ENCODE results near the gene RGS2. TPM values are rescaled to one million over a fixed set of nuclear protein-coding genes. Genes with fewer than 3 reads are reported as not detected.

Gene RGS2
- polyA plus RNA-seq, 1 of the 3 experiments (the other 2 are of a cell fraction): 47.1 TPM

DNA sequence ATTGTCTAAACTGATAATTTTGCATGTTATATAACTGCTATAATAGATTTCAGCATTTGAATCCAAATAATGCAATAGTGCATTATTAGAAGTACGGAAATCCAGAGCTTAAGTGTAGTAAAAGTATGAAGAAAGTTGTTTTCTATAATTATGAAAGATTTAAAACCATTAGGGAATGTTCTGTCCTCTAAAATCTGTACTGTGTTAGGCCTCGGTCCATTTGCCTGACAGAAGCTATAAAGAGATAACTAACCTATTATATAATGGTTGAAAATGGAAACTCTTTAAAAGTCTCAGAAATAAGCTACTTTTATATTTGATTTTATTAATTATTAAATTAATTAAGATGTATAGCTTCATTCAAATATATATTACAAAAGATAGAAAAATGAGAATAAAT is 16.2 kb upstream of the RGS2 start:
- CTCF ChIA-PET: interaction anchor here (1.4 to 1.7 kb wide), 2 partner anchors 11 to 182 kb away, joined by 3 to 4 read pairs; no protein-coding TSS in a partner anchor
- peaks cover 8% of the 10 kb centered on the region for H3F3A ChIP-seq (replicated peaks; ENCODE audit: insufficient read depth)
- no peak overlapping the region for H3K27ac ChIP-seq (ENCODE audit: low read depth in 2 of 2, low read length in 1 of 2)
- no peaks in the 10 kb centered on the region for H4K20me1 ChIP-seq (ENCODE audit: insufficient read depth)
- POLR2A ChIA-PET: no interaction called here
- no peak overlapping the region for H3K4me2 ChIP-seq
- no peak overlapping the region for H3K4me3 ChIP-seq (ENCODE audit: low read depth in 2 of 2, low read length in 1 of 2)
- peaks cover 0 to 13% of the 10 kb centered on the region in 2 experiments; a peak in 2 of 4 replicates for H3K4me1 ChIP-seq (ENCODE audit: control insufficient read depth in 1 of 2, insufficient read depth in 2 of 2, low read depth in 1 of 2, low read length in 1 of 2)
- no peak for DNase-seq
- no peaks in the 10 kb centered on the region for H3K36me3 ChIP-seq (replicated peaks in 1 of 2; ENCODE audit: control insufficient read depth in 1 of 2, insufficient read depth in 2 of 2, low read length in 1 of 2)
- no peak overlapping the region for H2AFZ ChIP-seq (ENCODE audit: low read depth)
- H3K79me2 ChIP-seq (ENCODE audit: insufficient read depth): no peaks in the 10 kb centered on the region
- H3K9ac ChIP-seq: no peak overlapping the region
- TF ChIP-seq, protein P1, sequence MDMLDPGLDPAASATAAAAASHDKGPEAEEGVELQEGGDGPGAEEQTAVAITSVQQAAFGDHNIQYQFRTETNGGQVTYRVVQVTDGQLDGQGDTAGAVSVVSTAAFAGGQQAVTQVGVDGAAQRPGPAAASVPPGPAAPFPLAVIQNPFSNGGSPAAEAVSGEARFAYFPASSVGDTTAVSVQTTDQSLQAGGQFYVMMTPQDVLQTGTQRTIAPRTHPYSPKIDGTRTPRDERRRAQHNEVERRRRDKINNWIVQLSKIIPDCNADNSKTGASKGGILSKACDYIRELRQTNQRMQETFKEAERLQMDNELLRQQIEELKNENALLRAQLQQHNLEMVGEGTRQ (IDR thresholded peaks at IDR 0.05; ENCODE audit: borderline replicate concordance, low read depth, low read length): no peak
- TF ChIP-seq, protein P2, sequence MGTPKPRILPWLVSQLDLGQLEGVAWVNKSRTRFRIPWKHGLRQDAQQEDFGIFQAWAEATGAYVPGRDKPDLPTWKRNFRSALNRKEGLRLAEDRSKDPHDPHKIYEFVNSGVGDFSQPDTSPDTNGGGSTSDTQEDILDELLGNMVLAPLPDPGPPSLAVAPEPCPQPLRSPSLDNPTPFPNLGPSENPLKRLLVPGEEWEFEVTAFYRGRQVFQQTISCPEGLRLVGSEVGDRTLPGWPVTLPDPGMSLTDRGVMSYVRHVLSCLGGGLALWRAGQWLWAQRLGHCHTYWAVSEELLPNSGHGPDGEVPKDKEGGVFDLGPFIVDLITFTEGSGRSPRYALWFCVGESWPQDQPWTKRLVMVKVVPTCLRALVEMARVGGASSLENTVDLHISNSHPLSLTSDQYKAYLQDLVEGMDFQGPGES (IDR thresholded peaks at IDR 0.05; ENCODE audit: low read depth, low read length): no peak
- TF ChIP-seq MEF2A (IDR thresholded peaks at IDR 0.05; ENCODE audit: borderline replicate concordance, low read depth): no peak
- TF ChIP-seq, protein P3, sequence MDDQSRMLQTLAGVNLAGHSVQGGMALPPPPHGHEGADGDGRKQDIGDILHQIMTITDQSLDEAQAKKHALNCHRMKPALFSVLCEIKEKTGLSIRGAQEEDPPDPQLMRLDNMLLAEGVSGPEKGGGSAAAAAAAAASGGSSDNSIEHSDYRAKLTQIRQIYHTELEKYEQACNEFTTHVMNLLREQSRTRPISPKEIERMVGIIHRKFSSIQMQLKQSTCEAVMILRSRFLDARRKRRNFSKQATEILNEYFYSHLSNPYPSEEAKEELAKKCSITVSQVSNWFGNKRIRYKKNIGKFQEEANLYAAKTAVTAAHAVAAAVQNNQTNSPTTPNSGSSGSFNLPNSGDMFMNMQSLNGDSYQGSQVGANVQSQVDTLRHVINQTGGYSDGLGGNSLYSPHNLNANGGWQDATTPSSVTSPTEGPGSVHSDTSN (IDR thresholded peaks at IDR 0.05): no peak
- no peak for TF ChIP-seq RFX5 (IDR thresholded peaks at IDR 0.05; ENCODE audit: low read length)
- TF ChIP-seq, protein P4, sequence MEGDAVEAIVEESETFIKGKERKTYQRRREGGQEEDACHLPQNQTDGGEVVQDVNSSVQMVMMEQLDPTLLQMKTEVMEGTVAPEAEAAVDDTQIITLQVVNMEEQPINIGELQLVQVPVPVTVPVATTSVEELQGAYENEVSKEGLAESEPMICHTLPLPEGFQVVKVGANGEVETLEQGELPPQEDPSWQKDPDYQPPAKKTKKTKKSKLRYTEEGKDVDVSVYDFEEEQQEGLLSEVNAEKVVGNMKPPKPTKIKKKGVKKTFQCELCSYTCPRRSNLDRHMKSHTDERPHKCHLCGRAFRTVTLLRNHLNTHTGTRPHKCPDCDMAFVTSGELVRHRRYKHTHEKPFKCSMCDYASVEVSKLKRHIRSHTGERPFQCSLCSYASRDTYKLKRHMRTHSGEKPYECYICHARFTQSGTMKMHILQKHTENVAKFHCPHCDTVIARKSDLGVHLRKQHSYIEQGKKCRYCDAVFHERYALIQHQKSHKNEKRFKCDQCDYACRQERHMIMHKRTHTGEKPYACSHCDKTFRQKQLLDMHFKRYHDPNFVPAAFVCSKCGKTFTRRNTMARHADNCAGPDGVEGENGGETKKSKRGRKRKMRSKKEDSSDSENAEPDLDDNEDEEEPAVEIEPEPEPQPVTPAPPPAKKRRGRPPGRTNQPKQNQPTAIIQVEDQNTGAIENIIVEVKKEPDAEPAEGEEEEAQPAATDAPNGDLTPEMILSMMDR (IDR thresholded peaks at IDR 0.05): no peak
- H3K9me2 ChIP-seq: no peaks in the 10 kb centered on the region
- H3K9me3 ChIP-seq: no peaks in the 10 kb centered on the region
- no peaks in the 10 kb centered on the region for H3K27me3 ChIP-seq (ENCODE audit: insufficient read depth)
- 93% methylated on average over 2 of the region's 2 CpGs for WGBS (ENCODE audit: low lambda C conversion rate)

DNA sequence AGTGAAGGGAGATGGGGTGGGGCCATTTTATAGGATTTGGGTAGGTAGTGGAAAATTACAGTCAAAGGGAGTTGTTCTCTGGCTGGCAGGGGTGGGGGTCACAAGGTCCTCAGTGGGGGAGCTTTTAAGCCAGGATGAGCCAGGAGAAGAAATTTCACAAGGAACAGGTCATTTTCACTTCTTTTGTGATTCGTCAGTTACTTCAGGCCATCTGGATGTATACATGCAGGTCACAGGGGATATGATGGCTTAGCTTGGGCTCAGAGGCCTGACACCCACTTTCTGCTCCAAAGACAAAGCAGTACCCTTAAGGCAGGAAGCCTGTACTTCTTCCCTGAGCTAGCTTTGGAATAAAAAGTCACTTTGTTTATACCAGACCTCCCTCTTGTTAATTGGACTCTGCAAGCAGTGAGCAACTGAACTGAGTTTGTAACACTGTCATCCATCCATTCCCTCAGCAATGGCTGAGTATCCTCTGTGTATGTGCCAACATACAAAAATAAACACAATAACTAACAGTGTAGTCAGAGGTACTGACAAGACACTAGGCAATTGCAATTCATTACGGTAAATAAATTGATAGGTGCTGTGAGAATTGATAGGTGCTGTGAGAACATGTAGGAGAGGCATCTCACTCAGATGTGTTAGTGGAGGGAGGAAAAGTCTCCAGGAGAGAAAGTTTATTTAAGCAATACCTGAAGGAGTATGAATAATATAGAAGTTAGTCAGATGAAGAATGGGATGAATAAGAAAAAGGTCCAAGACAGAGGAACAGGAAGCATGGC is 14.7 kb upstream of the RGS2 start:
- WGBS (ENCODE audit: low lambda C conversion rate): 92% methylated on average over 2 of the region's 2 CpGs
- CTCF ChIA-PET: interaction anchor here (0.8 to 1.4 kb wide), 2 partner anchors 12 to 184 kb away, joined by 3 to 4 read pairs; no protein-coding TSS in a partner anchor
- Histone ChIP-seq H3K4me1 (ENCODE audit: control insufficient read depth in 1 of 2, insufficient read depth in 2 of 2, low read depth in 1 of 2, low read length in 1 of 2) (peaks cover 0 to 8% of the 10 kb centered on the region in 2 experiments; a peak in 1 of 4 replicates), H3K36me3 (replicated peaks in 1 of 2; ENCODE audit: control insufficient read depth in 1 of 2, insufficient read depth in 2 of 2, low read length in 1 of 2) (no peaks in the 10 kb centered on the region), H2AFZ (ENCODE audit: low read depth) (no peak overlapping the region), H3K4me2 (no peak overlapping the region), H3K27me3 (ENCODE audit: insufficient read depth) (no peaks in the 10 kb centered on the region), H3K9me3 (no peaks in the 10 kb centered on the region), H3F3A (replicated peaks; ENCODE audit: insufficient read depth) (peaks cover 4% of the 10 kb centered on the region), H3K79me2 (ENCODE audit: insufficient read depth) (no peaks in the 10 kb centered on the region), H3K9me2 (no peaks in the 10 kb centered on the region), H3K27ac (ENCODE audit: low read depth in 2 of 2, low read length in 1 of 2) (no peak overlapping the region), H3K4me3 (ENCODE audit: low read depth in 2 of 2, low read length in 1 of 2) (no peak overlapping the region), H4K20me1 (ENCODE audit: insufficient read depth) (no peaks in the 10 kb centered on the region), H3K9ac (no peak overlapping the region)
- no peak for DNase-seq
- TF ChIP-seq, protein P5, sequence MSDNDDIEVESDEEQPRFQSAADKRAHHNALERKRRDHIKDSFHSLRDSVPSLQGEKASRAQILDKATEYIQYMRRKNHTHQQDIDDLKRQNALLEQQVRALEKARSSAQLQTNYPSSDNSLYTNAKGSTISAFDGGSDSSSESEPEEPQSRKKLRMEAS (IDR thresholded peaks at IDR 0.05; ENCODE audit: low read depth): no peak
- TF ChIP-seq TAF1 (IDR thresholded peaks at IDR 0.05; ENCODE audit: borderline replicate concordance, low read depth, low read length) (no peak), FOXJ3 (CRISPR knock-in tag; IDR thresholded peaks at IDR 0.05) (no peak), EP300 (IDR thresholded peaks at IDR 0.05; ENCODE audit: borderline replicate concordance in 1 of 2, low read depth in 1 of 2, low read length in 1 of 2) (no peak), CHD2 (IDR thresholded peaks at IDR 0.05; ENCODE audit: low read length, partially characterized antibody) (no peak), RAD21 (IDR thresholded peaks at IDR 0.05; ENCODE audit: low read length) (no peak), YY1 (IDR thresholded peaks at IDR 0.05; ENCODE audit: low read depth) (no peak), FOSL2 (IDR thresholded peaks at IDR 0.05; ENCODE audit: borderline replicate concordance, low read depth) (no peak), NRF1 (IDR thresholded peaks at IDR 0.05; ENCODE audit: low read depth, low read length) (no peak), JUND (IDR thresholded peaks at IDR 0.05) (no peak), FOXM1 (IDR thresholded peaks at IDR 0.05; ENCODE audit: low read depth) (no peak)
- TF ChIP-seq, protein P6, sequence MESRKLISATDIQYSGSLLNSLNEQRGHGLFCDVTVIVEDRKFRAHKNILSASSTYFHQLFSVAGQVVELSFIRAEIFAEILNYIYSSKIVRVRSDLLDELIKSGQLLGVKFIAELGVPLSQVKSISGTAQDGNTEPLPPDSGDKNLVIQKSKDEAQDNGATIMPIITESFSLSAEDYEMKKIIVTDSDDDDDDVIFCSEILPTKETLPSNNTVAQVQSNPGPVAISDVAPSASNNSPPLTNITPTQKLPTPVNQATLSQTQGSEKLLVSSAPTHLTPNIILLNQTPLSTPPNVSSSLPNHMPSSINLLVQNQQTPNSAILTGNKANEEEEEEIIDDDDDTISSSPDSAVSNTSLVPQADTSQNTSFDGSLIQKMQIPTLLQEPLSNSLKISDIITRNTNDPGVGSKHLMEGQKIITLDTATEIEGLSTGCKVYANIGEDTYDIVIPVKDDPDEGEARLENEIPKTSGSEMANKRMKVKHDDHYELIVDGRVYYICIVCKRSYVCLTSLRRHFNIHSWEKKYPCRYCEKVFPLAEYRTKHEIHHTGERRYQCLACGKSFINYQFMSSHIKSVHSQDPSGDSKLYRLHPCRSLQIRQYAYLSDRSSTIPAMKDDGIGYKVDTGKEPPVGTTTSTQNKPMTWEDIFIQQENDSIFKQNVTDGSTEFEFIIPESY (IDR thresholded peaks at IDR 0.05; ENCODE audit: borderline replicate concordance, low read depth): no peak
- POLR2A ChIA-PET: no interaction called here
